Osteoblast (primary cell): ENCODE results near the gene LCN15. TPM values are rescaled to one million over a fixed set of nuclear protein-coding genes. Genes with fewer than 3 reads are reported as not detected.
A peak's percentile ranks its signal among the peaks of the same experiment; 100 is the strongest.
"Not testable (repeated sequence)": the region's sequence is repeated elsewhere in the genome, so short reads cannot be mapped to it uniquely, and the experiment has no call there.

Experiments
- DNase-seq: peaks from one replicate; pipeline ENCODE4 v3.0.0; 2011; ENCODE audit warnings: low spot score, mixed read lengths; ENCODE audit not compliant: insufficient read length; ENCODE audit errors: missing footprints
- H2AFZ ChIP-seq: 2 replicates; pipeline ENCODE4 v1.6.0; 2011; ENCODE audit warnings: mild to moderate bottlenecking, low read length
- H3K27ac ChIP-seq: 2 replicates; pipeline ENCODE4 v1.5.1; 2011; ENCODE audit warnings: mild to moderate bottlenecking, low read depth, low read length, moderate library complexity
- H3K27me3 ChIP-seq: 2 replicates; pipeline ENCODE4 v1.6.0; 2012; ENCODE audit warnings: mild to moderate bottlenecking, control low read depth, inconsistent platforms, low read length, moderate library complexity; ENCODE audit not compliant: insufficient read depth
- H3K36me3 ChIP-seq: 2 replicates; pipeline ENCODE4 v1.5.1; 2011; ENCODE audit warnings: mild to moderate bottlenecking, low read length, control low read depth, moderate library complexity; ENCODE audit not compliant: insufficient read depth
- H3K4me1 ChIP-seq: 2 replicates; pipeline ENCODE4 v1.5.1; 2011; ENCODE audit warnings: mild to moderate bottlenecking, low read length, control low read depth, moderate library complexity; ENCODE audit not compliant: insufficient read depth
- H3K4me2 ChIP-seq: 2 replicates; pipeline ENCODE4 v1.6.0; 2011; ENCODE audit warnings: mild to moderate bottlenecking, low read length; ENCODE audit not compliant: insufficient read depth
- H3K4me3 ChIP-seq: fragments of 200-600 bp; sonication (generic); 3 replicates; pipeline ENCODE4 v1.5.1; 2012; ENCODE audit warnings: mild to moderate bottlenecking, low read length, inconsistent platforms; ENCODE audit not compliant: insufficient read depth
- H3K79me2 ChIP-seq: 2 replicates; pipeline ENCODE4 v1.6.0; 2012; ENCODE audit warnings: mild to moderate bottlenecking, low read length, control low read depth, inconsistent platforms; ENCODE audit not compliant: insufficient read depth
- H3K9me3 ChIP-seq: 2 replicates; pipeline ENCODE4 v1.5.1; 2011; ENCODE audit warnings: low read depth, low read length, control low read depth
- H4K20me1 ChIP-seq: 2 replicates; pipeline ENCODE4 v1.6.0; 2012; ENCODE audit warnings: mild to moderate bottlenecking, low read length, control low read depth; ENCODE audit not compliant: insufficient read depth
- CTCF ChIP-seq: IDR thresholded peaks from 2 replicates; pipeline ENCODE4 v1.5.1; 2011; ENCODE audit warnings: mild to moderate bottlenecking, low read depth, low read length, moderate library complexity; ENCODE audit errors: extremely low read depth
- total RNA-seq: library from RNA; depleted of rRNA; stranded (reverse); fragments of >200 nt; gene quantifications from 2 replicates; pipeline ENCODE4 v1.2.3, GENCODE V29; 2012

Gene LCN15
- total RNA-seq, 1 donor, result not detected

GRCh38 chr9:136786451-136786850, 22.1 kb upstream of the LCN15 start:
- no peak overlapping the region for H2AFZ ChIP-seq
- no peaks in the 10 kb centered on the region for H4K20me1 ChIP-seq
- no peak overlapping the region for H3K4me2 ChIP-seq
- no peaks in the 10 kb centered on the region for H3K9me3 ChIP-seq
- no peak overlapping the region for H3K4me3 ChIP-seq
- peaks cover 8% of the 10 kb centered on the region for H3K27me3 ChIP-seq
- DNase-seq, result no peak
- TF ChIP-seq CTCF, result no peak
- H3K4me1 ChIP-seq, result peaks cover 8% of the 10 kb centered on the region
- no peaks in the 10 kb centered on the region for H3K36me3 ChIP-seq
- H3K79me2 ChIP-seq, result peaks cover 3% of the 10 kb centered on the region
- no peak overlapping the region for H3K27ac ChIP-seq

GRCh38 chr9:136785565-136786355, 21.4 kb upstream of the LCN15 start:
- H3K36me3 ChIP-seq, DNase-seq, H3K4me3 ChIP-seq, H3K4me1 ChIP-seq, H3K9me3 ChIP-seq, H2AFZ ChIP-seq, H3K27ac ChIP-seq, H3K4me2 ChIP-seq, H4K20me1 ChIP-seq, H3K79me2 ChIP-seq: not testable (repeated sequence)
- peaks cover 12% of the 10 kb centered on the region for H3K27me3 ChIP-seq

- DNase-seq, result peak; percentile 37
- H3K4me2 ChIP-seq, result no peak overlapping the region
- no peak for TF ChIP-seq CTCF
Measured at GRCh38 chr9:136784997-136785361, 20.7 kb upstream of the LCN15 start.

GRCh38 chr9:136784249-136784996, 20.1 kb upstream of the LCN15 start:
- DNase-seq, result peak; percentile 44
- TF ChIP-seq CTCF, result peak; percentile 44

More at GRCh38 chr9:136784997-136785361, 20.7 kb upstream of the LCN15 start:
- H3K27ac ChIP-seq, result no peak overlapping the region
- no peaks in the 10 kb centered on the region for H3K79me2 ChIP-seq
- peaks cover 18% of the 10 kb centered on the region for H3K27me3 ChIP-seq
- H3K9me3 ChIP-seq, result no peaks in the 10 kb centered on the region
- no peaks in the 10 kb centered on the region for H3K36me3 ChIP-seq
- no peak overlapping the region for H2AFZ ChIP-seq
- H3K4me3 ChIP-seq, result no peak overlapping the region
- no peaks in the 10 kb centered on the region for H4K20me1 ChIP-seq
- no peaks in the 10 kb centered on the region for H3K4me1 ChIP-seq

More at GRCh38 chr9:136784249-136784996, 20.1 kb upstream of the LCN15 start:
- H3K27me3 ChIP-seq, result peaks cover 23% of the 10 kb centered on the region
- no peaks in the 10 kb centered on the region for H3K36me3 ChIP-seq
- no peaks in the 10 kb centered on the region for H3K4me1 ChIP-seq
- H2AFZ ChIP-seq, result no peak overlapping the region
- H3K4me2 ChIP-seq, result no peak overlapping the region
- H4K20me1 ChIP-seq, result no peaks in the 10 kb centered on the region
- H3K4me3 ChIP-seq, result no peak overlapping the region
- H3K27ac ChIP-seq, result no peak overlapping the region
- H3K79me2 ChIP-seq, result no peaks in the 10 kb centered on the region
- H3K9me3 ChIP-seq, result no peaks in the 10 kb centered on the region
